HT1080 (cell line): ENCODE data around the gene CSTPP1. TPM values are rescaled to one million over a fixed set of nuclear protein-coding genes. Genes with fewer than 3 reads are reported as not detected.
"Not testable (repeated sequence)": the region's sequence is repeated elsewhere in the genome, so short reads cannot be mapped to it uniquely, and the experiment has no call there.

Experiments
- DNase-seq: peaks from one replicate; pipeline ENCODE4 v3.0.0-alpha.2; 2015; ENCODE audit warnings: low read depth
- total RNA-seq: library from RNA; depleted of rRNA; stranded (reverse); fragments of >200 nt; shearing (Covaris generic); gene quantifications from 2 replicates; pipeline ENCODE4 v1.2.3, GENCODE V29; 2014

CSTPP1 gene
- total RNA-seq, 1 experiment from 2014 or later: 16.2 TPM

GRCh38 chr11:46987183-46987582, 50.6 kb downstream of the CSTPP1 start:
- DNase-seq: no peak

DNA sequence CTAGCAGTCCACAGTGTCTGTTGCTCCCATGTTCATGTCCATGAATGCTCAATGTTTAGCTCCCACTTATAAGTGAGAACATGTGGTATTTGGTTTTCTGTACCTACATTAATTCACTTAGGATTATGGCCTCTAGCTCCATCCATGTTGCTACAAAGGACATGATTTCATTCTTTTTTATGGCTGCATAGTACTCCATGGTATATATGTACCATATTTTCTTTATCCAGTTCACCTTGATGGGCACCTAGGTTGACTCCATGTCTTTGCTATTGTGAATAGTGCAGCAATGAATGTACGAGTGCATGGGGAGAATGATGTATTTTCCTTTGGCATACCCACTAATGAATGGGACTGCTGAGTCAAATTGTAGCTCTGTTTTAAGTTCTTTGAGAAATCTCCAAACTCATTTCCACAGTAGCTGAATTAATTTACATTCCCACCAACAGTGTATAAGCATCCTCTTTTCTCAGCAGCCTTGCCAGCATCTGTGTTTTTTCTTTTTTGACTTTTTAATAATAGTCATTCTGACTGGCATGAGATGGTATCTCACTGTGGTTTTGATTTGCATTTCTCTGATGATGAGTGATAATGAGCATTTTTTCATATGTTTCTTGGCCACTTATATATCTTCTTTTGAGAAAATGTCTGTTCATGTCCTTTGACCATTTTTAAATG, 53.4 kb downstream of the CSTPP1 start:
- not testable (repeated sequence) for DNase-seq

- no peak for DNase-seq
Observed at GRCh38 chr11:46991391-46991790, 54.8 kb downstream of the CSTPP1 start.

DNA sequence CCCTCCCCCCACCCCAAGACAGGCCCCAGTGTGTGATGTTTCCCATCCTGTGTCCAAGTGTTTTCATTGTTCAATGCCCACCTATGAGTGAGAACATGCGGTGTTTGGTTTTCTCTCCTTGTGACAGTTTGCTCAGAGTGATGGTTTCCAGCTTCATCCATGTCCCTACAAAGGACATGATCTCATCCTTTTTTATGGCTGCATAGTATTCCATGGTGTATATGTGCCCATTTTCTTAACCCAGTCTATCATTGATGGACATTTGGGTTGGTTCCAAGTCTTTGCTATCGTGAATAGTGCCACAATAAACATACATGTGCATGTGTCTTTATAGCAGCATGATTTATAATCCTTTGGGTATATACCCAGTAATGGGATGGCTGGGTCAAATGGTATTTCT, 55.8 kb downstream of the CSTPP1 start:
- not testable (repeated sequence) for DNase-seq

DNA sequence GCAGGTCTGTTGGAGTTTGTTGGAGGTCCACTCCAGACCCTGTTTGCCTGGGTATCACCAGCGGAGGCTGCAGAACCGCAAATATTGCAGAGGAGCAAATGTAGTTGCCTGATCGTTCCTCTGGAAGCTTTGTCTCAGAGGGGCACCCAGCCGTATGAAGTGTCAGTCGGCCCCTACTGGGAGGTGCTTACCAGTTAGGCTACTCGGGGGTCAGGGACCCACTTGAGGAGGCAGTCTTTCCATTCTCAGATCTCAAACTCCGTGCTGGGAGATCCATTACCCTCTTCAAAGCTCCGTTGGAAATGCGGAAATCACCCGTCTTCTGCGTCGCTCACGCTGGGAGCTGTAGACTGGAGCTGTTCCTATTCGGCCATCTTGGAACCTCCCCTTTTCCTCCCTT, 61.2 kb downstream of the CSTPP1 start:
- DNase-seq: not testable (repeated sequence)

- no peak for DNase-seq
Observed at GRCh38 chr11:46999217-46999616, 62.7 kb downstream of the CSTPP1 start.

GRCh38 chr11:47000033-47000432, 63.5 kb downstream of the CSTPP1 start:
- DNase-seq: no peak

DNA sequence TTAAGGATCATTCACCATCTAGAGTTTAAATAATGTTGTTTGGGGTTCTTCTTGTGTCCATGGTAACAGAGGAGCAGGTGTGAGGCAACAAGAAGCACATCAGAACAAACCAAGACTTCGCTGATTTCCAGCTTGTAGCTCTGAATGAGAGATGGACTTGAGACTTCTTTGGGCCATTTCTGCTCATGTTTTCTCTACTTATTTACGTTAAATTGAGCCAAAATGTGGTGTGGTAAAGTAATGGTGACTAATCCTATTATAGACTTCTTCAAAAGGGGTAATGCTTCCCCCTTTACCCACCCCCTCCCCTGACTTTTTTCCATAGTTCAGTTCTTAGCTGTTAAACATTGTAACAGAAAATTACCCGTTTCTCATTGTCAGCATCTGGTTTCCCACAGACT, 65.2 kb downstream of the CSTPP1 start:
- no peak for DNase-seq

GRCh38 chr11:47002390-47002789, 65.8 kb downstream of the CSTPP1 start:
- no peak for DNase-seq

GRCh38 chr11:47003180-47003877, 66.8 kb downstream of the CSTPP1 start:
- no peak for DNase-seq

DNA sequence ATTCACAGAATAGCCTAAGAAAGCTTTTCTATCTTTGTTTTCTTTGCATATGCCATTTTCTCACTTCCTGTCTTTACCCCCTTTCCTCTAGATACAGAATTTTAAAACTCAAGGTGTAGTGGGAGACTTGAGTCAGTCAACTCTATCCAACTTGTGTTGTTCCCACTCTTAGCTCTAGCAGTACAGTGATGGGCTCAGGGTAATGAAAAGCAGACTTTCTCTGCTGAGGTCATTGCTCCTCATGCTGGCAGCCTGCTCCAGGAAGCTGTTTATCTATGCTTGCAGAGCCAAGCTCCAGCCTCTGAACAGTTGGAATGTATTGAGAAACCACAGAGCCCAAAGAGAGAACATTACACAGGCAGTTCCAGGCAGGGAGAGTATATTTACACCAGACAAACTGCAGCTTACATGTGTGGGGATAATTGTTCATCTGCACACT, 68.1 kb downstream of the CSTPP1 start:
- peak; percentile 85 for DNase-seq

GRCh38 chr11:47005441-47005840, 68.9 kb downstream of the CSTPP1 start:
- DNase-seq: no peak

DNA sequence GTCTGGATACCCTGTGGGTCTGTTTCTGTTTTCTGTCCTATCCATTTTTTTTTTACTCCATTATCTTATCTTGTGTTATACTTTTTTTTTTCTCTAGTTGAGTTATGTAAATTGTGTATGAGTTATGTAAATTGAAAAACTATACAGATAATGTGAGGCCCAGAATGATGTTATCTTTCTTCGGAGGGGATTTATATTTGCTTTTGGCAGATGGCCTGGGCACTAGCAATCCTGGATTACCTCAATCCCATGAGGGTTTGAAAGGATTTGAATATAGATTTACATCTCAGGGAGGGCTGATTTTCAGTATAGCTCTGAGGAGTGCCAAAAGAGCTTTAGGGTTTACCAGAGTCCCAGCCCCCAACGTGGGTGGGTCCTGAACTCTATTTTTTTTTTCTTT, 71.0 kb downstream of the CSTPP1 start:
- no peak for DNase-seq

DNA sequence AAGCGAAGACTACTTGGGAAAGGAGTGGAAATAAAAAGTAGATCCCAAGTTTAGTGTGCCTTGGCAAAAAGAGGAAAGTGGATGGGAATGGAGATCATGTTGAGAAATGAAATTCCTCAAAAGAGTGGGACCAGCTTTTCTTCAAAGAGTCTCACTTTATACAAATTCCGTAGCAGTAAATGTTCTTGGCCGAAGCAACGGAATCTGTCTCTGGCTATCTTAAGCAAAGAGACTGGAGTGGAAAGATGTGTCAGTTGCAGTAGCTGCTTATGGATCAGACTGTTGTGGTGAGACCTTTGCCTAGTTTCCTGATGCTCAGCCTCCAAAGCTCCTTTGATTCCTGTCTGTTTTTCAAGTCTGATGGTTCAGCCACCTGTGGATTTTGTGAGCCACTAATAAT, 73.6 kb downstream of the CSTPP1 start:
- DNase-seq: no peak

- DNase-seq: no peak
Observed at GRCh38 chr11:47014097-47014496, 77.5 kb downstream of the CSTPP1 start.

DNA sequence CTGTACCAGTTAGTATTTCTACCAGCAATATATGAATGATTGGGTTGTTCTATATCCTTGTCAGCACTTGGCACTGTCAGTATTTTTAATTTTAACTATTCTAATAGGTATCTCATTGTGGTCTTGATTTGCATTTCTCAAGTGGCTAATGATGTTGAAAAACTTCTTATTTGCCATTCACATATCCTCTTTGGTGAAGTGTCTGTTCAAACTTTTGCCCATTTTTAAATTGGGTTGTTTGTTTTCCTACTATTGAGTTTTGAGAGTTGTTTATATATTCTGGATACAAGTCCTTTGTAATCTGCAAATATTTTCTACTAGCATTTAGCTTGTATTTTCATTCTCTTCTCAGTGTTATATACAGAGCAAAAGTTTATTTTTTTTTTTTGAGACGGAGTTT, 82.1 kb downstream of the CSTPP1 start:
- DNase-seq: no peak

DNA sequence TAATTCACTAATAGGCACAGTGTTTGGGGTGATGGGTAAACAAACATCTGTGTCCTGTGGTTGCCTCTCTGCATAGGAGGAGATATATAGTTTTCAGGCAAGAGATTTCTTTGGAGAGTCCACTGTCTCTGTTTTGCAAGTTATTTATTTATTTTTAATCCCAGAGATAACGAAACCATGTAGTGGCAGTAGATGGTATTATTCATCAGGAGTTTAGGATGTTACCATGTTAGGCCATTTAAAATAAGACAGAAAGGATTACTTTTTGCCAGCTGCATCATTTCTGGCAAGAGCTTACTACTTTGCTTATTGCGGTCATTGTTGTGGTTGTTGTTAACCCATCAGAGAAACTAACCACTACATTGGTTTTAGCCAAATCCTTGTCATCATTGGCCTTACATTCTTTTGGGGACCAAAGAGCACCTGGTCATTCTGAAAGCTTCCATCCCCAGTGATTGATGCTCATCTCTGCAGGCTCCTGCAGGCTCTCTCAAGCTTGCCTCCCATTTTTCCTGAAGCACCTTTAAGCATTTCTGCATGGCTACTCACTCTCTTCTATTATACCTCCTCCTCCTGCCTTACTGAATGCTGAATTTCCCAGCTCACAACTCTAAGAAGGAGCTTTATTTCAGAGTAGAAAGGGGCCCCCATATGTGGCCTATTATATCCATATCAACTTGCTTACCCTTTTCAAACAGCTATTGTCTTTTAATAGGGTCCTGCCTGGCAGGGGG, 84.4 kb downstream of the CSTPP1 start:
- no peak for DNase-seq

GRCh38 chr11:47021527-47021818, 84.9 kb downstream of the CSTPP1 start:
- no peak for DNase-seq

GRCh38 chr11:47021965-47022364, 85.4 kb downstream of the CSTPP1 start:
- DNase-seq: no peak

DNA sequence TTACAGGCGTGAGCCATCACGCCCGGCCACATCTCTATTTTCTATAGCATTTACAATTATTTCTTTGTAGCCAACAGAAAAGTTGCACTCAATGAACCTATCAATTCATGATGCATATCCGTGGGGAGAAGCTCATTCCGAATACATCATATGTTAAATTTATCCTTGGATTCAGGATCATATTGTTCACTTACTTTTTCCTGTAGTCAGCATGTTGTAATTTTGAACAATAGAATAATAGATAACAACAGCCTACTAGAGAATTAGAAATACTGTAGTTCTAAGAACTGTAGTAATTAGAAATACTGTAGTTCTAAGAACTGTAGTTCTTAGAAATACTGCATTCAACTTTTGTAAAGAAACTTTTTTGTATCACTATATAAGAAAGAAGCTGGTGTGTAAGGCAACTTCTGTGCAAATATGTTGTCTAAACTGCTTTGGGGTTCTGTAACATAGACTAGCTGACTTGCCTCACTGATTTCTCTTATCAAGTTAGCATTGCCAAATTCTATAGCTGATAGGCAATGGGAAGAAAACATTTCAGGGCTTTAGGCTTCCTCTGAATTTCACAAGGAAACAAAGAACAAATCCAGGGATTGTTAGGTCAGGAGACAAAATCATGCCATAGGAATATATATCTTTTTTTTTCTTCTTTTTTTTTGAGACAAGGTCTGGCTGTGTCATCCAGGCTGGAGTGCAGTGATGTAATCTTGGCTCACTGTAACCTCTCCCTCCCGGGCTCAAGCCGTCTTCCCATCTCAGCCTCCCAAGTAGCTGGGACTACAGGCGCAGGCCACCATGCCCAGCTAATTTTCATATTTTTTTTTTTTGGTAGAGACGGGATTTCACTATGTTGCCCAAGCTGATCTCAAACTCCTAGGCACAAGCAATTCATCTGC, 91.9 kb downstream of the CSTPP1 start:
- DNase-seq: peak; percentile 4

GRCh38 chr11:47033439-47033838, 96.9 kb downstream of the CSTPP1 start:
- DNase-seq: no peak

DNA sequence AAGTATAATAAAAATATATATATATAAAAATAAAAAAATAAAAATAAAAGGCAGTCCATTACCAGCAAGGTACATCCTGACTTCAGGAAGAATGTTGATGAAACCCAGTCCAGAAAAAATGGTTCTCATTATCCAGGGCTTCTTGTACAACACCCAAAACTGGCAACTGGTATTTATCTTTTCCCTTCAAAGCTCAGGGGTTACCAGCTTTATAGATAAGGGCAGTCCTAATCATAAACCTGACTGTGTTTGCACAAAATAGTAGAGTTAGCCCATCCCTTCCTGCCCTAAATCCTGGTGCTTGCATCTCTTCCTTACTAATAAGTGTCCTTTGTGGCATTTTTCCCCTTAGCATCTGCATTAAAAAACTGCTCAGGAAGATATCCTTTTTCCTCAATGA, 97.5 kb downstream of the CSTPP1 start:
- no peak for DNase-seq
